ENCODE data around the gene ALOX15B.
A peak's percentile ranks its signal among the peaks of the same experiment; 100 is the strongest.

Gene ALOX15B

DNA sequence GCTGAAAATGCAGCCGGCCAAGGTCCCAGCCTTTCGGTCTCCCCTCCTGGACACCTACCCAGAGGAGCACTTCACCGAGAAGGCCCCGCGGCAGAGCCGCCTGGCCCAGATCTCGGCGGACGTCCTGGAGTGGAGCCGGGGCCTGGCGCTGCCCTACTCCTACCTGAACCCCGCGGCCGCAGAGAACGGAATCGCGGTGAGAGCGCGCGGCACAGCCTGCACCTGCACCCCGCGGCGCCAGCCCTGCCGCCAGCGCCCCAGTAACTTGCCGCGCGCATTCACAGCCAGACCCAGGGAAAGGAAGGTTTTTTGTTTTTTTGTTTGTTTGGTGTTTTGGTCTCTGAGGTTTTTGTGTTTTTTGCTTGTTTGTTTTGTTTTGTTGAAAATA is 33.5 kb downstream of the ALOX15B start:
- TF ChIP-seq, protein P1, sequence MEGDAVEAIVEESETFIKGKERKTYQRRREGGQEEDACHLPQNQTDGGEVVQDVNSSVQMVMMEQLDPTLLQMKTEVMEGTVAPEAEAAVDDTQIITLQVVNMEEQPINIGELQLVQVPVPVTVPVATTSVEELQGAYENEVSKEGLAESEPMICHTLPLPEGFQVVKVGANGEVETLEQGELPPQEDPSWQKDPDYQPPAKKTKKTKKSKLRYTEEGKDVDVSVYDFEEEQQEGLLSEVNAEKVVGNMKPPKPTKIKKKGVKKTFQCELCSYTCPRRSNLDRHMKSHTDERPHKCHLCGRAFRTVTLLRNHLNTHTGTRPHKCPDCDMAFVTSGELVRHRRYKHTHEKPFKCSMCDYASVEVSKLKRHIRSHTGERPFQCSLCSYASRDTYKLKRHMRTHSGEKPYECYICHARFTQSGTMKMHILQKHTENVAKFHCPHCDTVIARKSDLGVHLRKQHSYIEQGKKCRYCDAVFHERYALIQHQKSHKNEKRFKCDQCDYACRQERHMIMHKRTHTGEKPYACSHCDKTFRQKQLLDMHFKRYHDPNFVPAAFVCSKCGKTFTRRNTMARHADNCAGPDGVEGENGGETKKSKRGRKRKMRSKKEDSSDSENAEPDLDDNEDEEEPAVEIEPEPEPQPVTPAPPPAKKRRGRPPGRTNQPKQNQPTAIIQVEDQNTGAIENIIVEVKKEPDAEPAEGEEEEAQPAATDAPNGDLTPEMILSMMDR (IDR thresholded peaks at IDR 0.05; ENCODE audit: control insufficient read depth, extremely low read depth, insufficient read depth), result no peak
- no peak for DNase-seq (ENCODE audit: low read depth)
- no peak overlapping the region for H3K4me3 ChIP-seq (ENCODE audit: low read depth, low read length)

DNA sequence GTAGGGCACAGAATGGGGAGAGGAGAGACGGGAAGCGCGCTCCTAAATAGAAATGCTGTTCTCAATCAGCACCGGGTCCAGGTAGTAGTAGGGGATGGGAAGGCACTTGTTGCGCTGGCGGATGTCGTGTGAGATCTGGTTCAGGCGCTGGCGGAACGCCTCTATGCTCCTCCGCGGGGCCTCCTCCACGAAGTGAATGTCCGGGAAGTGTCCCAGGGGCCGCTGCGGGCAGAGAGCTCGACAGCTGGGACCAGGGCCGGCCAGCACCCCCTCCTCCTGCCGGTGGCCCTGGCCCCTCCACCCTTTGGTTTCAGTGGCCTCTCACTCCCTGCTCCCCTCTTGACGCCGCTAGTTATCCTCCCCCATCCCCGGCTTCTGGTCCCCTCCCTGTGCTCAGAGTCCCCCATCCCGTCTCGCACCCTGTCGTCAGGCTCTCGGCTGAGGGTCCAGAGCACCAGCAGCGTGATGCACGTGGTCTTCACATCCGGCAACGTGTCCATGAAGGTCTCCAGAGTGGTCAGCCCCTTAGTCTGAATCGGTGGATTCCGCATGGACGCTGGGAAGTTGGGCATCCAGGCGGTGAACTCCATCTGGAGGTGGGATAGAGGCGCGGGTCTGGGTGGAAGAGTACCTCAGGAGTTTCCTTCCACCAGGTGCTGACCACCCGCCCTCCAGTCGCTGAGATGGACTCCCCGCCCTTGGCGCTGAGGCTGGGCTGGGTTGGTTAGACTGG is 34.0 kb downstream of the ALOX15B start:
- H3K4me3 ChIP-seq (ENCODE audit: low read depth, low read length), result no peak overlapping the region
- TF ChIP-seq, protein P1 (IDR thresholded peaks at IDR 0.05; ENCODE audit: control insufficient read depth, extremely low read depth, insufficient read depth), result no peak
- DNase-seq (ENCODE audit: low read depth), result no peak

DNA sequence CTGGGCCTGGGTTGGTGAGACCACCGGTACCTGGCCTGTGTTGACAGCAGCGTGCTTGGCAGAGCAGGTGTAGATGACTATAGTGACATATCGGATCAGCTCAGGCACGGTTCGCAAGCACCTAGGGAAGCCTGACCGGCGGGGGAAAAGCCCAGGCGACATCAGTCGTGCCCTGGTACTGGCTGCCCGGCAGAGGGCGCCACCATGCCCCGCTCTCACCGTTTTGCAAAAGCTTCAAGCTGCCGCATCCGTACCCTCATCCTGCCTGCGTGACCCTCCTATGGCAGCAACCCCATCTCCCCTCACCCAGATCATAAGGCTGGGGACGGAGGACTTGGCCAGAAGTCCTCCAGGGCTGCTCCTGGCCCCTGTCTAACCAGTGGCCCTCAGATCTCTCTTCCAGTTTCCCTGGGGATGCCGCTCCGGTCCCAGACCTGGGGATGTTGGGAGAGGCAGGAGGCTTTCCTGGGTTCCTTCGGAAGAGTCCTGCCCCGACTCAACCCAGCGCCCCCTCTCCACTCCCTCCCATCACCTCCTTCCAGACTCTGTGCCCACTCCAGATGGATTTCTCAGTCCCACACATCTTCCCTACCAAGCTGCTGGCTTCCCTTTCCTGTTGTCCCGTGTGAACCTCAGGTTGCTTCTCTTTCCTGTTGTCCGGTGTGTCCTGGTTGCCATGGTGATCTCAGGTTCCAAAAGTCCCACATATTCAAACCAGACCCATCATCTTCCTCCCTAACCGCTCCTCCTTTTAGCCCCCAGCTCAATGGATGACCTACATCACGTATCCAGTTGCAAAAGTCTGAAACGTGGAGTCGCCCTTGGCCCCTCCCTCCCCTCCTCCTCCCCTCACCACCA is 35.0 kb downstream of the ALOX15B start:
- no peak for DNase-seq (ENCODE audit: low read depth)
- TF ChIP-seq, protein P1 (IDR thresholded peaks at IDR 0.05; ENCODE audit: control insufficient read depth, extremely low read depth, insufficient read depth), result peak; percentile 93
- H3K4me3 ChIP-seq (ENCODE audit: low read depth, low read length), result no peak overlapping the region

DNA sequence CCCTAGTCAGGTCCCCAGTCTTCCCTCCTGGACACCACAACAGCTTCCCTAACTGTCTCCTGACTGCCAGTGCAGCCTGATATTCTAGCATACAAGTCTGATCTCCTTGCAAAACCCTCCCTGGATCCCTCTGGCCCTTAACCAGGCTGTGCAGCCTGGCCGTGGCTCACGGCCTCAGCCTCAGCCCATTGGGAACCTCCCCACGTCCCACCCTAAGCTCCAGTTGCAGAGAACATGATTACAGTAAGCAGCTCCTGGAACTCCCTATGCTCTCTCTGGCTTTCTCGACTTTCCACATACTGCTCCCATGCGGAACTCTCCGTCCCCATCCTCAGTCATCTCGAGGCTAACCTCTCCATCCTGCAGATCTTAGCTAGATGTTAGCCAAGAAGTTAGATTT is 35.7 kb downstream of the ALOX15B start:
- no peak for DNase-seq (ENCODE audit: low read depth)
- TF ChIP-seq, protein P1 (IDR thresholded peaks at IDR 0.05; ENCODE audit: control insufficient read depth, extremely low read depth, insufficient read depth), result no peak
- H3K4me3 ChIP-seq (ENCODE audit: low read depth, low read length), result no peak overlapping the region

DNA sequence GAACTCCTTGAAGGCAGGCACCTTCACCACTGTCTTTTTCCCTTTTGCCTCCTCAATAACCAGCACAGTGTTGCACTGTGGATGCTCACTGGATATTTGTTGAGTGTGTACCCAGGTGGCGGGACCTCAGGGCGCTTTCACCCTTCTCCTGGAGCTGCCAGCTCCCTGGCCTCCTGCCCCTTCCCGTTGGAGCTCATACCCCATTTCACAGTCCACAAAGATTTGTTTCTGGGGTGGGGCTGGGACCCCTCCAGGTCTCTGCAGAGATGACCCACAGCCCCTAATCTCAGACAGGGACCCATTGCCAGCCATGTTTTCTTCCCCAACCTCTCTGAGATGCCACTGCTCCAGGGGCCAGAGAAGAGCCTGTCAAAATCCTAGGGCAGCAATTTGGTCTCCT is 36.2 kb downstream of the ALOX15B start:
- H3K4me3 ChIP-seq (ENCODE audit: low read depth, low read length), result no peak overlapping the region
- TF ChIP-seq, protein P1 (IDR thresholded peaks at IDR 0.05; ENCODE audit: control insufficient read depth, extremely low read depth, insufficient read depth), result no peak
- DNase-seq (ENCODE audit: low read depth), result no peak

DNA sequence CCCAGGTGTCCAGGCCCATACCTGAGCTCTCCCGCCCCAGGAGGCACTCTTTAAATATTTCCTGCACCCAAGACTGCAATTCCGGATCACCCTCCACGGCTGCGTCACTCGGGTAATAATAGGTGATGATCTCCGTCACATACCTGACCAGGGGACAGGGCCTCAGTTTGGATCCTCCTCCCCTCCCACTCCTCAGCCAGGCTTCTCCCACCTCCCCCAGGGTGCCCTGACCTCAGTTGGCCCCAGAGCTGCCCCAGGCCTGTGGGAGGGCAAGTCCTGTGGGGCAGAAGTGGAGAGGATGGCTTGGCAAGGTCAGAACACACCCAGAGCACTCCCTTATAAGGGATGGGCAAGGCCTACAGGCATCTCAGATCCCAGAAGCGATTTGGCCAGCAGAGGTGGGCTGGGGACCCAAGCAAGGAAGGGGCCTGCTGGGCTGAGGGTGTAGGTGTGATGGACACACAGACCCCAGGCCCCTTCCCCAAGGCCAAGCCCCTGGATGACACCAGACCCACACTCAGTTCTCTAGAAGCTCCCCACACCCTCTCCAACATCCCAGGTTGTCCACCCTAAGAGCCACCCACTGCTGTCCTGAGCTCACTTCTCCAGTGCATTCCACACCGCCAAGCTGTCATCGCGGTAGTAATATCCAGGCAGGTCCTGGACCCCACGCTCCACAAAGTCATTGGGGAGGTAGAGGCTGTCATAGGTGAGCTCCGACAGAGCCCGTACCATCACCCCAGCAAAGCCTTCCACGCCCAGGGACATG is 36.9 kb downstream of the ALOX15B start:
- no peak overlapping the region for H3K4me3 ChIP-seq (ENCODE audit: low read depth, low read length)
- TF ChIP-seq, protein P1 (IDR thresholded peaks at IDR 0.05; ENCODE audit: control insufficient read depth, extremely low read depth, insufficient read depth), result no peak
- DNase-seq (ENCODE audit: low read depth), result no peak

All from LNCaP clone FGC (cell line).